IMR-90 (cell line): ENCODE data around the gene OR2L2. TPM values are rescaled to one million over a fixed set of nuclear protein-coding genes. Genes with fewer than 3 reads are reported as not detected.

Source experiments
- ATAC-seq: fragments of 200-7000 bp; cut with Tn5 transposase; 2 replicates; pipeline ENCODE4 v1.9.1; 2020; ENCODE audit warnings: low read depth, mild to moderate bottlenecking, moderate library complexity
- BruUV-seq: library from RNA; stranded (reverse); fragments of 400-500 nt; replicated peaks from 2 replicates; lab custom pipeline; 2021; lab: Mats Ljungman, UMichigan
- CTCF ChIA-PET: fragments of 300-600 bp; formaldehyde crosslinking; extraction: SDS; loops from one replicate; lab custom pipeline; 2021; ENCODE audit warnings: antibody characterized with exemption; lab: Yijun Ruan, JAX
- POLR2A ChIA-PET: fragments of 300-600 bp; sonication (Branson Sonifier 250); formaldehyde crosslinking; loops from one replicate; lab custom pipeline; 2022; ENCODE audit warnings: antibody characterized with exemption; ENCODE audit not compliant: unreplicated experiment; lab: Charles Lee
- DNase-seq: peaks from one replicate; pipeline ENCODE4 v3.0.0; 2013
- H2AFZ ChIP-seq: replicated peaks from 2 replicates; pipeline ENCODE3; 2013; ENCODE audit warnings: low read length, mild to moderate bottlenecking; ENCODE audit not compliant: poor library complexity
- H2AK5ac ChIP-seq: 2 replicates; pipeline ENCODE4 v1.6.1; 2013; ENCODE audit warnings: low read depth, low read length, inconsistent platforms
- H2AK9ac ChIP-seq: replicated peaks from 2 replicates; pipeline ENCODE3; 2013; ENCODE audit warnings: mild to moderate bottlenecking, low read depth, low read length, moderate library complexity; ENCODE audit not compliant: poor library complexity
- H2BK120ac ChIP-seq: 2 replicates; pipeline ENCODE4 v1.6.1; 2013; ENCODE audit warnings: low read depth, low read length, inconsistent platforms
- H2BK15ac ChIP-seq: 3 replicates; pipeline ENCODE4 v1.6.1; 2013; ENCODE audit warnings: low read depth, low read length, inconsistent platforms
- H2BK20ac ChIP-seq: 2 replicates; pipeline ENCODE4 v1.6.1; 2013; ENCODE audit warnings: low read depth, mild to moderate bottlenecking, inconsistent platforms, low read length, moderate library complexity
- H2BK5ac ChIP-seq: 2 replicates; pipeline ENCODE4 v1.6.1; 2013; ENCODE audit warnings: mild to moderate bottlenecking, low read depth, low read length, inconsistent platforms; ENCODE audit not compliant: poor library complexity, severe bottlenecking
- H3K14ac ChIP-seq: replicated peaks from 2 replicates; pipeline ENCODE4 v1.6.1; 2013; ENCODE audit warnings: low read depth, low read length, inconsistent platforms
- H3K18ac ChIP-seq: 2 replicates; pipeline ENCODE4 v1.6.1; 2013; ENCODE audit warnings: low read depth, low read length, control low read depth
- H3K23ac ChIP-seq: 2 replicates; pipeline ENCODE4 v1.6.1; 2013; ENCODE audit warnings: low read depth, low read length, inconsistent platforms
- H3K27ac ChIP-seq: 2 replicates; pipeline ENCODE4 v1.5.1; 2013; ENCODE audit warnings: mild to moderate bottlenecking, control low read depth, low read length; ENCODE audit not compliant: insufficient read depth
- H3K27me3 ChIP-seq: 2 replicates; pipeline ENCODE4 v1.6.1; 2013; ENCODE audit warnings: low read length; ENCODE audit not compliant: control insufficient read depth, insufficient read depth
- H3K36me3 ChIP-seq: 2 replicates; pipeline ENCODE4 v1.6.1; 2013; ENCODE audit warnings: low read length, mixed read lengths; ENCODE audit not compliant: control insufficient read depth, insufficient read depth
- H3K4ac ChIP-seq: 2 replicates; pipeline ENCODE4 v1.6.1; 2013; ENCODE audit warnings: low read depth, low read length, inconsistent platforms
- H3K4me1 ChIP-seq: 2 replicates; pipeline ENCODE4 v1.6.1; 2013; ENCODE audit warnings: low read length, mixed read lengths; ENCODE audit not compliant: control insufficient read depth, insufficient read depth
- H3K4me2 ChIP-seq: 2 replicates; pipeline ENCODE4 v1.6.1; 2013; ENCODE audit warnings: low read depth, mild to moderate bottlenecking, control low read depth, low read length, moderate library complexity
- H3K4me3 ChIP-seq: 2 replicates; pipeline ENCODE4 v1.5.1; 2013; ENCODE audit warnings: low read depth, mild to moderate bottlenecking, control low read depth, low read length, moderate library complexity; ENCODE audit not compliant: insufficient read depth
- H3K56ac ChIP-seq: 2 replicates; pipeline ENCODE4 v1.6.1; 2013; ENCODE audit warnings: low read length, inconsistent platforms; ENCODE audit not compliant: insufficient read depth; ENCODE audit errors: extremely low read depth
- H3K79me1 ChIP-seq, 2 experiments: 2 replicates each; pipeline ENCODE4 v1.6.1; 2013; ENCODE audit warnings: low read length in 2 of 2, inconsistent platforms in 1 of 2, low read depth in 1 of 2
- H3K9ac ChIP-seq: 2 replicates; pipeline ENCODE4 v1.6.1; 2013; ENCODE audit warnings: low read depth, low read length, control low read depth
- H3K9me1 ChIP-seq: 2 replicates; pipeline ENCODE4 v1.6.1; 2013; ENCODE audit warnings: low read length, inconsistent platforms; ENCODE audit not compliant: insufficient read depth
- H3K9me3 ChIP-seq: 2 replicates; pipeline ENCODE4 v1.6.1; 2013; ENCODE audit warnings: low read length; ENCODE audit not compliant: control insufficient read depth, insufficient read depth
- H4K20me1 ChIP-seq: 2 replicates; pipeline ENCODE4 v1.6.1; 2013; ENCODE audit warnings: low read length, inconsistent platforms; ENCODE audit not compliant: insufficient read depth
- H4K5ac ChIP-seq: 2 replicates; pipeline ENCODE4 v1.6.1; 2013; ENCODE audit warnings: mild to moderate bottlenecking, low read depth, low read length, control low read depth
- H4K8ac ChIP-seq, 2 experiments: 2 replicates each; pipeline ENCODE4 v1.6.1; 2013; ENCODE audit warnings: low read depth in 2 of 2, low read length in 2 of 2, control low read depth in 1 of 2, inconsistent platforms in 1 of 2
- H4K91ac ChIP-seq: 2 replicates; pipeline ENCODE4 v1.6.1; 2013; ENCODE audit warnings: low read depth, low read length, inconsistent platforms; ENCODE audit not compliant: insufficient read depth
- BHLHE40 ChIP-seq: fragments of 150-350 bp; IDR thresholded peaks from 2 replicates; pipeline ENCODE4 v1.6.1; 2016; ENCODE audit warnings: mild to moderate bottlenecking, low read depth, low read length
- CEBPB ChIP-seq: IDR thresholded peaks from 2 replicates; pipeline ENCODE4 v1.6.1; 2012; ENCODE audit warnings: low read depth, low read length, improper control_type of control experiment
- CHD1 ChIP-seq: IDR thresholded peaks from 2 replicates; pipeline ENCODE4 v1.6.1; 2012; ENCODE audit warnings: low read depth, low read length, improper control_type of control experiment
- FOS ChIP-seq: fragments of 150-350 bp; IDR thresholded peaks from 2 replicates; pipeline ENCODE4 v1.6.1; 2016; ENCODE audit warnings: low read depth, low read length
- MAFK ChIP-seq: IDR thresholded peaks from 2 replicates; pipeline ENCODE4 v1.6.1; 2012; ENCODE audit warnings: low read depth, low read length, improper control_type of control experiment
- MAZ ChIP-seq: IDR thresholded peaks from 2 replicates; pipeline ENCODE4 v1.6.1; 2012; ENCODE audit warnings: low read depth, mild to moderate bottlenecking, low read length, improper control_type of control experiment, moderate library complexity, borderline replicate concordance
- MXI1 ChIP-seq: IDR thresholded peaks from 2 replicates; pipeline ENCODE4 v1.6.1; 2012; ENCODE audit warnings: low read depth, mild to moderate bottlenecking, low read length, moderate library complexity, borderline replicate concordance
- NFE2L2 ChIP-seq: fragments of 150-350 bp; IDR thresholded peaks from 2 replicates; pipeline ENCODE4 v1.6.1; 2016; ENCODE audit warnings: low read depth, mild to moderate bottlenecking, low read length
- POLR2A ChIP-seq: IDR thresholded peaks from 2 replicates; pipeline ENCODE4 v1.6.1; 2012; ENCODE audit warnings: mild to moderate bottlenecking, low read depth, low read length
- RAD21 ChIP-seq: IDR thresholded peaks from 2 replicates; pipeline ENCODE4 v1.6.1; 2012; ENCODE audit warnings: low read length, improper control_type of control experiment
- RCOR1 ChIP-seq: IDR thresholded peaks from 2 replicates; pipeline ENCODE4 v1.6.1; 2012; ENCODE audit warnings: mild to moderate bottlenecking, low read length, improper control_type of control experiment; ENCODE audit not compliant: insufficient replicate concordance
- RFX5 ChIP-seq: IDR thresholded peaks from 2 replicates; pipeline ENCODE4 v1.8.0; 2012; ENCODE audit warnings: low read depth, mild to moderate bottlenecking, low read length, moderate library complexity
- SMC3 ChIP-seq: fragments of 150-350 bp; IDR thresholded peaks from 2 replicates; pipeline ENCODE4 v1.6.1; 2016; ENCODE audit warnings: low read depth, mild to moderate bottlenecking, antibody characterized with exemption, low read length, moderate library complexity
- USF2 ChIP-seq: fragments of 150-350 bp; IDR thresholded peaks from 2 replicates; pipeline ENCODE4 v1.6.1; 2017; ENCODE audit warnings: mild to moderate bottlenecking, antibody characterized with exemption, low read length, low read depth
- WGBS, 2 experiments: methylation state at CpG; one replicate each; pipeline versions ENCODE4 v1.1.5 to v1.1.7; 2013; ENCODE audit warnings: missing lambda C conversion rate in 2 of 2; ENCODE audit not compliant: insufficient read length in 1 of 2; ENCODE audit errors: extremely low coverage in 2 of 2; 5-methylcytosine and 5-hydroxymethylcytosine counted together
- dilution Hi-C: fragments of 300-500 bp; cut with HindIII; formaldehyde crosslinking; loops from one replicate; pipeline ENCODE4 v1.14.3; 2018; ENCODE audit warnings: low sequenced_read_pairs; ENCODE audit not compliant: unreplicated experiment
- in situ Hi-C: fragments of 300-500 bp; cut with MboI; formaldehyde crosslinking; loops from 3 replicates; pipeline ENCODE4 v1.14.3; 2019; ENCODE audit warnings: low sequenced_read_pairs, inconsistent platforms, mixed read lengths
- intact Hi-C: fragments of 100-400 bp; cut with micrococcal nuclease; formaldehyde crosslinking; loops from 2 replicates; pipeline ENCODE4 v1.10.0; 2022
- polyA plus RNA-seq, 3 experiments: library from polyadenylated mRNA; depleted of rRNA; stranded (reverse); fragments of >200 nt; gene quantifications; 2 replicates each; pipeline ENCODE4 v1.2.3, GENCODE V29; 2012; ENCODE audit warnings: low replicate concordance in 1 of 3
- total RNA-seq: library from RNA; depleted of rRNA; stranded (reverse); fragments of >200 nt; gene quantifications from 2 replicates; pipeline ENCODE4 v1.2.3, GENCODE V29; 2012
- TF ChIP-seq, protein P1 (sequence below): fragments of 150-350 bp; IDR thresholded peaks from 2 replicates; pipeline ENCODE4 v1.6.1; 2016; ENCODE audit warnings: low read depth, mild to moderate bottlenecking, low read length, moderate library complexity, borderline replicate concordance
- TF ChIP-seq, protein P2 (sequence below): conservative IDR thresholded peaks from 2 replicates; pipeline ENCODE4 v1.5.1; 2012; ENCODE audit warnings: mild to moderate bottlenecking, low read depth, low read length, improper control_type of control experiment

OR2L2 gene
- total and polyA plus RNA-seq, 2 of the 4 experiments (the other 2 are of a cell fraction), result not detected

DNA sequence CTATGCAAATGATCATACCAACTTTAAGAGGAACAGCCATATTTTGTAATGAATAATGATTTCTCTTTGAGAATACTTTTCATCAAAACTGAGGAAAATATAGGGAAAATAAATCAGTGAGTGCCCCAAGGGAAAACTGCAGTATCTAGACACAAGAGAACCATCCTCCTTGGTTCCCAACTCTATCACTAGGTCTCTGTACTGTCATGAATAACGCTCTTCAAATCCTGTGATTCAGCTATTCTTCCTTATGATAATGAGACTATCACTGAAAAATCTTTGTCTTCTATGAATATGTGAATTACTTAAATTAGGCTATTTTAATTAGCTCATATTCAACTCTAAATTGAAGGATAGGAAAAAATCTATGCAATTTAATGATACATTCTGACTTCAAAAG, 14.1 kb upstream of the OR2L2 start:
- Histone ChIP-seq H3K18ac (no peak overlapping the region), H3K9me1 (no peaks in the 10 kb centered on the region), H3K36me3 (no peaks in the 10 kb centered on the region), H2AFZ (no peak overlapping the region), H3K79me1 (no peaks in the 10 kb centered on the region), H4K5ac (no peak overlapping the region), H3K4me1 (no peaks in the 10 kb centered on the region), H2BK20ac (no peak overlapping the region), H4K8ac (no peak overlapping the region), H3K9me3 (peaks cover 6% of the 10 kb centered on the region), H2BK5ac (no peak overlapping the region), H2BK120ac (no peak overlapping the region), H3K27me3 (no peaks in the 10 kb centered on the region), H3K4me3 (no peak overlapping the region), H3K56ac (no peak overlapping the region), H4K20me1 (no peaks in the 10 kb centered on the region), H2AK9ac (no peak overlapping the region), H3K4ac (no peak overlapping the region), H3K4me2 (no peak overlapping the region), H3K14ac (no peak overlapping the region), H3K9ac (no peak overlapping the region), H2BK15ac (no peak overlapping the region), H3K27ac (no peak overlapping the region), H2AK5ac (no peak overlapping the region), H4K91ac (no peak overlapping the region), H3K23ac (no peak overlapping the region)
- TF ChIP-seq RAD21 (no peak), BHLHE40 (no peak), FOS (no peak), CEBPB (no peak), SMC3 (no peak), NFE2L2 (no peak), MAFK (no peak), MXI1 (no peak), USF2 (no peak), POLR2A (no peak), MAZ (no peak), RCOR1 (no peak), RFX5 (no peak), CHD1 (no peak)
- TF ChIP-seq, protein P1, sequence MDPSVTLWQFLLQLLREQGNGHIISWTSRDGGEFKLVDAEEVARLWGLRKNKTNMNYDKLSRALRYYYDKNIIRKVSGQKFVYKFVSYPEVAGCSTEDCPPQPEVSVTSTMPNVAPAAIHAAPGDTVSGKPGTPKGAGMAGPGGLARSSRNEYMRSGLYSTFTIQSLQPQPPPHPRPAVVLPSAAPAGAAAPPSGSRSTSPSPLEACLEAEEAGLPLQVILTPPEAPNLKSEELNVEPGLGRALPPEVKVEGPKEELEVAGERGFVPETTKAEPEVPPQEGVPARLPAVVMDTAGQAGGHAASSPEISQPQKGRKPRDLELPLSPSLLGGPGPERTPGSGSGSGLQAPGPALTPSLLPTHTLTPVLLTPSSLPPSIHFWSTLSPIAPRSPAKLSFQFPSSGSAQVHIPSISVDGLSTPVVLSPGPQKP, result no peak
- TF ChIP-seq, protein P2, sequence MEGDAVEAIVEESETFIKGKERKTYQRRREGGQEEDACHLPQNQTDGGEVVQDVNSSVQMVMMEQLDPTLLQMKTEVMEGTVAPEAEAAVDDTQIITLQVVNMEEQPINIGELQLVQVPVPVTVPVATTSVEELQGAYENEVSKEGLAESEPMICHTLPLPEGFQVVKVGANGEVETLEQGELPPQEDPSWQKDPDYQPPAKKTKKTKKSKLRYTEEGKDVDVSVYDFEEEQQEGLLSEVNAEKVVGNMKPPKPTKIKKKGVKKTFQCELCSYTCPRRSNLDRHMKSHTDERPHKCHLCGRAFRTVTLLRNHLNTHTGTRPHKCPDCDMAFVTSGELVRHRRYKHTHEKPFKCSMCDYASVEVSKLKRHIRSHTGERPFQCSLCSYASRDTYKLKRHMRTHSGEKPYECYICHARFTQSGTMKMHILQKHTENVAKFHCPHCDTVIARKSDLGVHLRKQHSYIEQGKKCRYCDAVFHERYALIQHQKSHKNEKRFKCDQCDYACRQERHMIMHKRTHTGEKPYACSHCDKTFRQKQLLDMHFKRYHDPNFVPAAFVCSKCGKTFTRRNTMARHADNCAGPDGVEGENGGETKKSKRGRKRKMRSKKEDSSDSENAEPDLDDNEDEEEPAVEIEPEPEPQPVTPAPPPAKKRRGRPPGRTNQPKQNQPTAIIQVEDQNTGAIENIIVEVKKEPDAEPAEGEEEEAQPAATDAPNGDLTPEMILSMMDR, result no peak
- in situ Hi-C loops, result no loop called here
- no peak for ATAC-seq
- intact Hi-C loops, result no loop called here
- ChIA-PET CTCF (no interaction called here), POLR2A (no interaction called here)
- no peak for DNase-seq
- dilution Hi-C loops, result no loop called here
- BruUV-seq, result no TSS peak
- WGBS, 2 experiments, result no CpG with 5 or more reads among the region's 1 CpG
